Ectodermal cell (in vitro differentiated cells): Measurements from ENCODE around the gene PSAT1.
"Not testable (repeated sequence)": the region's sequence is repeated elsewhere in the genome, so short reads cannot be mapped to it uniquely, and the experiment has no call there.

Experiments used
- H3K27ac ChIP-seq: 2 replicates; pipeline ENCODE4 v1.7.0; 2013; ENCODE audit warnings: mild to moderate bottlenecking, low read depth, low read length; ENCODE audit not compliant: insufficient read depth, poor library complexity, severe bottlenecking
- H3K27me3 ChIP-seq: 2 replicates; pipeline ENCODE4 v1.7.0; 2013; ENCODE audit warnings: mild to moderate bottlenecking, low read length; ENCODE audit not compliant: insufficient read depth, control insufficient read depth, poor library complexity, severe bottlenecking
- H3K36me3 ChIP-seq: one replicate; pipeline ENCODE4 v1.7.0; 2013; ENCODE audit warnings: low read length; ENCODE audit not compliant: control insufficient read depth, insufficient read depth
- H3K4me1 ChIP-seq: one replicate; pipeline ENCODE4 v1.7.0; 2013; ENCODE audit warnings: low read length; ENCODE audit not compliant: control insufficient read depth, insufficient read depth
- H3K4me3 ChIP-seq: 2 replicates; pipeline ENCODE4 v1.7.0; 2013; ENCODE audit warnings: low read depth, low read length, control low read depth; ENCODE audit not compliant: insufficient read depth
- H3K9me3 ChIP-seq: 2 replicates; pipeline ENCODE4 v1.7.0; 2013; ENCODE audit warnings: mild to moderate bottlenecking, low read length, moderate library complexity; ENCODE audit not compliant: control insufficient read depth
- WGBS, 2 experiments: methylation state at CpG; one replicate each; pipeline ENCODE4 v1.1.7; 2013; ENCODE audit warnings: missing lambda C conversion rate in 2 of 2; 5-methylcytosine and 5-hydroxymethylcytosine counted together

Gene PSAT1

DNA sequence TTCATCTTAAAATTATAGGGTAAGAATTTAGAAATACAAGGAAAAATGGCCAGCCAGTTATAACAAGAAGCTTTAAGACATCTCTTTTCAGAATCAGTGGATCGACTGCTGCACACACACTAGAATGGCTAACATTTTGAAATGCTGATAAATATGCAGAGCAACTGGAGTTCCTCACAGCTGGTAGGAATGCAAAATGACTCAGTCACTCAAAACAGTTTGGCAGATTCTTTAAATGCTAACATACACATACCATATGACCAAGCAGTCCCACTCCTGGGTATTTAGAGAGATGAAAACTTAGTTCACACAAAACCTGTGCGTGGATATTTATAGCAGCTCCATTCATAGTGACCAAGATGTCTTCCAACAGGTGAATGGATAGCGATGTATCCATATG is 23.2 kb upstream of the PSAT1 start:
- Histone ChIP-seq H3K4me1 (no peaks in the 10 kb centered on the region), H3K27ac (no peak overlapping the region), H3K4me3 (no peak overlapping the region), H3K36me3 (peaks cover 10% of the 10 kb centered on the region), H3K9me3 (no peaks in the 10 kb centered on the region), H3K27me3 (no peaks in the 10 kb centered on the region)
- WGBS, 2 experiments = 90 to 94% methylated on average over 3 of the region's 3 CpGs

- WGBS, 2 experiments = 89 to 93% methylated on average over 4 to 5 of the region's 5 CpGs
- Histone ChIP-seq H3K4me3 (no peak overlapping the region), H3K36me3 (peaks cover 3% of the 10 kb centered on the region), H3K27ac (no peak overlapping the region), H3K9me3 (no peaks in the 10 kb centered on the region), H3K27me3 (no peaks in the 10 kb centered on the region), H3K4me1 (no peaks in the 10 kb centered on the region)
These were observed 18.6 kb upstream of the PSAT1 start for GRCh38 chr9:78278177-78278777.

GRCh38 chr9:78278801-78279200 is 18.1 kb upstream of the PSAT1 start:
- peaks cover under 1% of the 10 kb centered on the region for H3K36me3 ChIP-seq
- WGBS, 2 experiments = 90% methylated on average over 1 of the region's 1 CpG; no CpG with 5 or more reads in 1 of the 2 experiments
- H3K9me3 ChIP-seq = no peaks in the 10 kb centered on the region
- no peak overlapping the region for H3K27ac ChIP-seq
- no peaks in the 10 kb centered on the region for H3K4me1 ChIP-seq
- H3K27me3 ChIP-seq = no peaks in the 10 kb centered on the region
- H3K4me3 ChIP-seq = no peak overlapping the region

DNA sequence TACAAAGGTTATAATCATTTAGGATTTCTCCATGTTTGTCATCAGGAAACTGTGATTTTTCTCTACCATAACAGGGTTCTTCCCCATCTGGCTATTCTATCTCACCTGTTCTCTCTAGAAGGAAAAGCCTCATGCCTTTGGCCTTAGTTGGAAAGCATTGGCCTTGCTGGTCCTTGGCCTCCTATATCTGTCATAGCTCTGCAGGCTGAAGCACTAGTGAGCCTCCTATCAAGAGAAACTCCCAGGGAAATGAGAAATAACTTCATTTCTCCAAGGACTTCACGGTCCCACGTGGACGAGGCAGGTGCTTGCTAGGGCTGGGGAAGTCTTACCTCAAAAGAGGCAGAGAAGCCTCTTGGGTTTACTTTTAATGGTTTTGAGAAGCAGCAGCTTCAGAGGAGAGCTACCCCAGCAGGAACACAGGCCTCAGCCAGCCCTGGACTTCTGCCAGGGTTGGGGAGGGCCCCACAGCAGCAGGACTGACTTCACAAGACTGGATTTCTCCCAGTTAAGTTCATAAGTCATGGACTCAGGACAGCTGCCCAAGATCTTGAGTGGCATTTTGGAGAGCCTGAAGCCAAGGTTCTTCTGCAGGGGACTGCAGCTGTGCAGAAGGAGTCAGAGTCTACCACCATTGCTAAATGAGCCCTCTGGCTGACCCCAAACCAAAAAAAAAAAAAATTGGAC is 15.8 kb upstream of the PSAT1 start:
- 92 to 95% methylated on average over 3 of the region's 3 CpGs for WGBS, 2 experiments
- no peak overlapping the region for H3K27ac ChIP-seq

GRCh38 chr9:78284181-78284580 is 12.7 kb upstream of the PSAT1 start:
- H3K4me1 ChIP-seq, H3K36me3 ChIP-seq, H3K9me3 ChIP-seq, H3K27me3 ChIP-seq, H3K27ac ChIP-seq, H3K4me3 ChIP-seq: not testable (repeated sequence)
- WGBS, 2 experiments = 88 to 89% methylated on average over 4 of the region's 4 CpGs

More for the DNA sequence above, 15.8 kb upstream of the PSAT1 start:
- Histone ChIP-seq H3K4me3 (no peak overlapping the region), H3K27me3 (no peaks in the 10 kb centered on the region), H3K36me3 (no peaks in the 10 kb centered on the region), H3K4me1 (no peaks in the 10 kb centered on the region), H3K9me3 (no peaks in the 10 kb centered on the region)

DNA sequence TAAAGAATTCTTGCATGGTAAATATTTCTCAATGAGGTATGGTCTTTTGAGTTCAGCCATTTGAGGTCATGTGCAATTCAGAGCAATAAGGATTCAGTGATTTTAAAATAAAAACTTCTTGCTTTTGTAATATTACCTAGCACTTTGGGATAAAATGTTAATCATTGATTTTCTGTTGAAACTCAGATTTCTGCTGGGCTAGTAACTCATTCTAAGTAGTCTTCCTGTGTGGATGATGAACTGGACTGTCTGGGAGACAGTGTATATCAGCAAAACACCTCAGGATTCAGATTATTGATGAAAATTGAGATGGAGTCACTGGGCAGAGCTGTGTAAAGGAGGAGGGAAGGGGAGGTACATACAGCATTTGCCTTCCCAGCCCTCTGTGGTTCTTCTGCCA is 10.8 kb upstream of the PSAT1 start:
- no peaks in the 10 kb centered on the region for H3K27me3 ChIP-seq
- H3K36me3 ChIP-seq = no peaks in the 10 kb centered on the region
- H3K27ac ChIP-seq = no peak overlapping the region

GRCh38 chr9:78286946-78287388 is 10.0 kb upstream of the PSAT1 start:
- 96% methylated on average over 6 of the region's 6 CpGs for WGBS, 2 experiments
- Histone ChIP-seq H3K9me3 (no peaks in the 10 kb centered on the region), H3K4me1 (peaks cover 3% of the 10 kb centered on the region), H3K27me3 (no peaks in the 10 kb centered on the region), H3K27ac (no peak overlapping the region), H3K36me3 (no peaks in the 10 kb centered on the region), H3K4me3 (no peak overlapping the region)

More for the DNA sequence above, 10.8 kb upstream of the PSAT1 start:
- H3K4me1 ChIP-seq = no peaks in the 10 kb centered on the region
- no peak overlapping the region for H3K4me3 ChIP-seq
- no peaks in the 10 kb centered on the region for H3K9me3 ChIP-seq

GRCh38 chr9:78288214-78288892 is 8.6 kb upstream of the PSAT1 start:
- WGBS, 2 experiments = 81 to 84% methylated on average over 8 of the region's 8 CpGs
- no peaks in the 10 kb centered on the region for H3K9me3 ChIP-seq
- no peaks in the 10 kb centered on the region for H3K27me3 ChIP-seq
- no peaks in the 10 kb centered on the region for H3K36me3 ChIP-seq
- peaks cover 3% of the 10 kb centered on the region for H3K4me1 ChIP-seq
- no peak overlapping the region for H3K4me3 ChIP-seq
- no peak overlapping the region for H3K27ac ChIP-seq

DNA sequence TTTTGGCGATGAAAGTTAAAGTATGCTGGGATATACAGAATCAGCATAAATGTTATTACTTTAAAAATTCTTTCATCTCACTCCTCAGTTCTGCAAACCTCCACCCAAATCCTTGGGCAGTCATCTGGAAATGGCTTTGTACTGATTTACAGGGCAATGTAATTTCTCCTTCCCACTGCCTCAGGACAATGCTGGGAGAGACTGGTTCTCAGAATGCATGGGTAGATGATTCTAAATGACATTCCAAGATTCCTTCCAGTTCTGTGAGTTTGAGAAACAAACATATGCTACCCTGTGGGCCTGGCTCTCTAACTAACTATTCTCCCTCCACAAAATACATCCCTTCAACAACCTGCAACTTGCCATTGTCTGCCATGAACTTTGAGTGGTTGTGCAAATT is 7.5 kb upstream of the PSAT1 start:
- H3K4me3 ChIP-seq = no peak overlapping the region
- H3K4me1 ChIP-seq = peaks cover 3% of the 10 kb centered on the region
- WGBS, 2 experiments = 100% methylated on average over 1 of the region's 1 CpG; no CpG with 5 or more reads in 1 of the 2 experiments
- H3K36me3 ChIP-seq = no peaks in the 10 kb centered on the region
- no peak overlapping the region for H3K27ac ChIP-seq
- no peaks in the 10 kb centered on the region for H3K27me3 ChIP-seq
- H3K9me3 ChIP-seq = no peaks in the 10 kb centered on the region

- no peak overlapping the region for H3K27ac ChIP-seq
- H3K9me3 ChIP-seq = no peaks in the 10 kb centered on the region
- peaks cover 20% of the 10 kb centered on the region for H3K4me1 ChIP-seq
- H3K27me3 ChIP-seq = no peaks in the 10 kb centered on the region
- no peaks in the 10 kb centered on the region for H3K36me3 ChIP-seq
- WGBS, 2 experiments = 90% methylated on average over 8 of the region's 8 CpGs
- no peak overlapping the region for H3K4me3 ChIP-seq
These were observed 5.5 kb upstream of the PSAT1 start for GRCh38 chr9:78291240-78291925.
